MM.1S (cell line): ENCODE data around the gene JAKMIP2.

Experiments
- DNase-seq: peaks from one replicate; pipeline ENCODE4 v3.0.0-alpha.2; 2015
- H2AFZ ChIP-seq: fragments of 300-600 bp; sonication (generic); 2 replicates; pipeline ENCODE4 v1.6.0; 2016; ENCODE audit warnings: antibody characterized with exemption, low read length
- H3F3A ChIP-seq: fragments of 300-600 bp; sonication (generic); 2 replicates; pipeline ENCODE4 v1.6.1; 2016; ENCODE audit warnings: mild to moderate bottlenecking, antibody characterized with exemption, low read length, moderate library complexity, mixed read lengths; ENCODE audit not compliant: insufficient read depth
- H3K27ac ChIP-seq: fragments of 300-600 bp; sonication (generic); 2 replicates; pipeline ENCODE4 v1.5.1; 2016; ENCODE audit warnings: mild to moderate bottlenecking, low read length
- H3K27me3 ChIP-seq: fragments of 300-600 bp; sonication (generic); replicated peaks from 2 replicates; pipeline ENCODE4 v1.6.0; 2016; ENCODE audit warnings: low read length; ENCODE audit not compliant: insufficient read depth
- H3K36me3 ChIP-seq: fragments of 300-600 bp; sonication (generic); replicated peaks from 2 replicates; pipeline ENCODE4 v1.6.1; 2016; ENCODE audit warnings: mild to moderate bottlenecking, low read length, mixed read lengths; ENCODE audit not compliant: insufficient read depth
- H3K4me1 ChIP-seq: fragments of 300-600 bp; sonication (generic); 2 replicates; pipeline ENCODE4 v1.6.1; 2016; ENCODE audit warnings: low read length, mixed read lengths
- H3K4me2 ChIP-seq: fragments of 300-600 bp; sonication (generic); 2 replicates; pipeline ENCODE4 v1.6.0; 2016; ENCODE audit warnings: low read depth, low read length
- H3K4me3 ChIP-seq: fragments of 300-600 bp; sonication (generic); 2 replicates; pipeline ENCODE4 v1.5.1; 2016; ENCODE audit warnings: low read length, mixed read lengths
- H3K79me2 ChIP-seq: fragments of 300-600 bp; sonication (generic); 2 replicates; pipeline ENCODE4 v1.6.1; 2016; ENCODE audit warnings: mixed run types, low read length, mixed read lengths
- H3K9ac ChIP-seq: fragments of 300-600 bp; sonication (generic); 2 replicates; pipeline ENCODE4 v1.6.1; 2016; ENCODE audit warnings: low read length, mixed read lengths
- H3K9me2 ChIP-seq: fragments of 300-600 bp; sonication (generic); replicated peaks from 2 replicates; pipeline ENCODE4 v1.6.1; 2016; ENCODE audit warnings: mild to moderate bottlenecking, low read length, mixed read lengths; ENCODE audit not compliant: insufficient read depth
- H3K9me3 ChIP-seq: fragments of 300-600 bp; sonication (generic); replicated peaks from 2 replicates; pipeline ENCODE4 v1.6.1; 2016; ENCODE audit warnings: mild to moderate bottlenecking, low read length, mixed read lengths; ENCODE audit not compliant: insufficient read depth
- H4K20me1 ChIP-seq: fragments of 300-600 bp; sonication (generic); 2 replicates; pipeline ENCODE4 v1.6.1; 2016; ENCODE audit warnings: mild to moderate bottlenecking, low read length, moderate library complexity, mixed read lengths; ENCODE audit not compliant: insufficient read depth
- EZH2 ChIP-seq: fragments of 300-600 bp; sonication (generic); optimal IDR thresholded peaks from 2 replicates; pipeline ENCODE3; 2017; ENCODE audit warnings: low read depth, mild to moderate bottlenecking, antibody characterized with exemption, low read length, mixed read lengths
- EZH2phosphoT487 ChIP-seq: fragments of 300-600 bp; sonication (generic); IDR thresholded peaks from 2 replicates; pipeline ENCODE4 v1.6.1; 2018; ENCODE audit warnings: antibody characterized with exemption, low read length
- TF ChIP-seq, protein P1 (sequence below): fragments of 300-600 bp; sonication (generic); IDR thresholded peaks from 2 replicates; pipeline ENCODE4 v1.5.1; 2016; ENCODE audit warnings: antibody characterized with exemption, low read length, mixed read lengths

The JAKMIP2 gene

DNA sequence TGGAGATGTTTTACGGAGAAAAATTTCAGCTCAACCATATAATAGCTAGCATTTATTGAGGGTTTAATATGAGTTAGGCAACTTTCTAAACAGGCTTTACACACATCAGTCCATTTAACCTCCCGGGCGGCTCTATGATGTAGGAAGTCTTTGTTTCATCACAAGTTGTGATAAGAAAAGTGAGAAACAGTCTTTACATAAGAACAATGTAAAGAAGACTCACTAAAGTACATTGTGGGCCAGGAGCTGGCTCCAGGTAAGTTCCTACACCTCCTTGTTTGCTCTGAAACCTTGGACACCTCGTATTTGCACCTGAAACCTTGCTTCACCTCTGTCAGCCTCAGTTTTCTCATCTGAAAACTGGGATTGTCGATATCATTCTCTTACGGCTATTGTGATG is 116.1 kb downstream of the JAKMIP2 start:
- Histone ChIP-seq H3K27ac (no peak overlapping the region), H3K79me2 (no peaks in the 10 kb centered on the region), H4K20me1 (no peaks in the 10 kb centered on the region), H3K9ac (no peak overlapping the region), H3K9me3 (no peaks in the 10 kb centered on the region), H3F3A (no peaks in the 10 kb centered on the region), H3K4me3 (no peak overlapping the region), H3K4me2 (no peak overlapping the region), H3K4me1 (peaks cover 5% of the 10 kb centered on the region; the same call in 1 of the 2 replicates), H3K27me3 (no peaks in the 10 kb centered on the region), H3K9me2 (no peaks in the 10 kb centered on the region), H2AFZ (no peak overlapping the region), H3K36me3 (no peaks in the 10 kb centered on the region)
- DNase-seq: no peak
- TF ChIP-seq EZH2phosphoT487 (no peak), EZH2 (no peak)
- TF ChIP-seq, protein P1, sequence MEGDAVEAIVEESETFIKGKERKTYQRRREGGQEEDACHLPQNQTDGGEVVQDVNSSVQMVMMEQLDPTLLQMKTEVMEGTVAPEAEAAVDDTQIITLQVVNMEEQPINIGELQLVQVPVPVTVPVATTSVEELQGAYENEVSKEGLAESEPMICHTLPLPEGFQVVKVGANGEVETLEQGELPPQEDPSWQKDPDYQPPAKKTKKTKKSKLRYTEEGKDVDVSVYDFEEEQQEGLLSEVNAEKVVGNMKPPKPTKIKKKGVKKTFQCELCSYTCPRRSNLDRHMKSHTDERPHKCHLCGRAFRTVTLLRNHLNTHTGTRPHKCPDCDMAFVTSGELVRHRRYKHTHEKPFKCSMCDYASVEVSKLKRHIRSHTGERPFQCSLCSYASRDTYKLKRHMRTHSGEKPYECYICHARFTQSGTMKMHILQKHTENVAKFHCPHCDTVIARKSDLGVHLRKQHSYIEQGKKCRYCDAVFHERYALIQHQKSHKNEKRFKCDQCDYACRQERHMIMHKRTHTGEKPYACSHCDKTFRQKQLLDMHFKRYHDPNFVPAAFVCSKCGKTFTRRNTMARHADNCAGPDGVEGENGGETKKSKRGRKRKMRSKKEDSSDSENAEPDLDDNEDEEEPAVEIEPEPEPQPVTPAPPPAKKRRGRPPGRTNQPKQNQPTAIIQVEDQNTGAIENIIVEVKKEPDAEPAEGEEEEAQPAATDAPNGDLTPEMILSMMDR: no peak

DNA sequence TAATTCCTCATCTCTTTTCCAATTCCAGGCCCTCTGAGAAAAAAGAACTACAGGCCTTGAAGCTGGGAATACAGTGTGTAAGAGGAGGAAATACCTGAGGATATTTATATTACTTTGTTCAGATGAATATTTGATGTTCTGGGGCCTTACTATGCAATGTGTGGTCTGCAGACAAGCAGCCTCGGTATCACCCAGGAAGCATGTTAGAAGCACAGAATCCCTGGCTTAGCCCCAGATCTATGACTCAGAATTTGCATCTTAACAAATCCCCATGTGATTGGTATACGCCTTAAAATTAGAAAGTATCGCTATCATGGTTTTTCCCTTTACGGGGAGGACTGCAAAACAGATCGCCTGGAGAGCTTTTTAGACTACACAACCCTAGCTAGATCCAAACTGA is 121.0 kb downstream of the JAKMIP2 start:
- H3K79me2 ChIP-seq: no peaks in the 10 kb centered on the region
- H3F3A ChIP-seq: no peaks in the 10 kb centered on the region
- no peaks in the 10 kb centered on the region for H3K4me1 ChIP-seq
- no peak for DNase-seq
- no peaks in the 10 kb centered on the region; the same call in 1 of the 2 replicates for H3K36me3 ChIP-seq
- H3K9me3 ChIP-seq: no peaks in the 10 kb centered on the region
- H3K4me2 ChIP-seq: no peak overlapping the region
- no peaks in the 10 kb centered on the region for H3K27me3 ChIP-seq
- no peak for TF ChIP-seq EZH2phosphoT487
- TF ChIP-seq, protein P1: no peak
- no peak for TF ChIP-seq EZH2
- H3K27ac ChIP-seq: no peak overlapping the region
- H3K9me2 ChIP-seq: no peaks in the 10 kb centered on the region
- H3K9ac ChIP-seq: no peak overlapping the region
- no peak overlapping the region for H3K4me3 ChIP-seq
- H2AFZ ChIP-seq: no peak overlapping the region
- H4K20me1 ChIP-seq: no peaks in the 10 kb centered on the region

DNA sequence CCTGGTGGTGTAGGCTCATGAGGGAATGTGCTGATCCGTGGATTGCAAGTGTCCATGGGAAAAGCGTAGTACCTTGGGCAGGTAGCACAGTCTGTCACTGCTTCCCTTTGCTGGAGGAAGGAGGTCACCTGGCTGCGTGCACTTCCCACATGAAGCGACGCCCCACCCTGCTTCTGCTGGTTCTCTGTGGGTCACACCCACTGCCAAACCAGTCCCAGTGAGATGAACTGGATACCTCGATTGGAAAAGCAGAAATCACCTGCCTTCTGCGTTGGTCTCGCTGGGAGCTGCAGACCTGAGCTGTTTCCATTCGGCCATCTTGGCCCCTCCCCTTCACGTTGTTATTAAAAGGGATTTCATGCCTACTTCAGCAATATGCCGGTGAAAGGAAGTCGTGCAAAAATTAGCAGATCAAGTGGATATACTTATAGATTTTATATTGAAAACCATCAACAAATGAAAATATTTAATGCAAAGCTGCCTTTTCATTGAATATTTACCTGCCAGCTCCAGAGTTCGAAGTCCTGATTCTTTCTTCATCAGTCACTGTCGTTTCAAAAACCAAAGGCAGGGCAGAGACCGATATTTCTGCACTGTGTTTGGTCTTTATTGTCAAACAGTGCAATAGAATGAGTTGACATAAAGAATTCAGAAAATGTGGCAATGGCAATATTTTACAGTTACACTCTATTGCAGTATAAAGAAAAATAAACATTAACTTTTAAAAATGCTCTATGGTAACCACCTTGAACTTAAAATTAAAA is 123.2 kb downstream of the JAKMIP2 start:
- Histone ChIP-seq H3K4me1 (no peaks in the 10 kb centered on the region), H3K9me2 (no peaks in the 10 kb centered on the region), H3K9ac (no peak overlapping the region), H3K79me2 (no peaks in the 10 kb centered on the region), H3F3A (no peaks in the 10 kb centered on the region), H3K9me3 (no peaks in the 10 kb centered on the region), H3K27ac (no peak overlapping the region), H3K4me2 (no peak overlapping the region), H3K36me3 (no peaks in the 10 kb centered on the region; the same call in 1 of the 2 replicates), H3K4me3 (no peak overlapping the region), H4K20me1 (no peaks in the 10 kb centered on the region), H2AFZ (no peak overlapping the region), H3K27me3 (no peaks in the 10 kb centered on the region)
- TF ChIP-seq EZH2: no peak
- TF ChIP-seq, protein P1: no peak
- no peak for DNase-seq
